Subcutaneous adipose tissue (tissue), 4 donors: ENCODE results near the gene VSTM2L. TPM values are rescaled to one million over a fixed set of nuclear protein-coding genes. Genes with fewer than 3 reads are reported as not detected.

Source experiments
- CTCF ChIP-seq: fragments of 450-650 bp; IDR thresholded peaks from one replicate; pipeline ENCODE4 v1.5.1; 2016; ENCODE audit warnings: low read depth, mild to moderate bottlenecking, control low read depth, antibody characterized with exemption, moderate library complexity
- total RNA-seq, 4 donors: library from RNA; depleted of rRNA; stranded (reverse); fragments of >200 nt; gene quantifications; one replicate each; pipeline ENCODE4 v1.1.0, GENCODE V29; 2016

VSTM2L gene
- total RNA-seq, 4 donors from 2014 or later, result 1.1 to 1.9 TPM; not detected in 2

GRCh38 chr20:37896932-37897548 lies 5.9 kb upstream of the VSTM2L start:
- no peak for TF ChIP-seq CTCF

GRCh38 chr20:37898233-37899104 lies 4.5 kb upstream of the VSTM2L start:
- TF ChIP-seq CTCF, result no peak

GRCh38 chr20:37899105-37900045 lies 3.6 kb upstream of the VSTM2L start:
- no peak for TF ChIP-seq CTCF

- no peak for TF ChIP-seq CTCF
Observed at GRCh38 chr20:37901240-37901639, 1.7 kb upstream of the VSTM2L start.

- TF ChIP-seq CTCF, result no peak
Observed at GRCh38 chr20:37901654-37902503, 1.0 kb upstream of the VSTM2L start.

GRCh38 chr20:37903317-37904007 lies 535 bp downstream of the VSTM2L start:
- no peak for TF ChIP-seq CTCF
